Fibroblast of mammary gland (primary cell): ENCODE results near the gene USP9X.
A peak's percentile ranks its signal among the peaks of the same experiment; 100 is the strongest.
"Not testable (repeated sequence)": the region's sequence is repeated elsewhere in the genome, so short reads cannot be mapped to it uniquely, and the experiment has no call there.

Experiments used
- DNase-seq: peaks from one replicate; pipeline ENCODE4 v3.0.0-alpha.2; 2010; ENCODE audit warnings: low read depth
- H3K4me3 ChIP-seq: 2 replicates; pipeline ENCODE4 v1.5.1; 2011; ENCODE audit warnings: low read depth, mild to moderate bottlenecking, low read length, moderate library complexity; ENCODE audit not compliant: control insufficient read depth
- TF ChIP-seq, protein P1 (sequence below): conservative IDR thresholded peaks from 2 replicates; pipeline ENCODE4 v1.5.1; 2011; ENCODE audit warnings: low read depth, low read length, inconsistent platforms; ENCODE audit not compliant: control insufficient read depth, insufficient read depth

USP9X gene

DNA sequence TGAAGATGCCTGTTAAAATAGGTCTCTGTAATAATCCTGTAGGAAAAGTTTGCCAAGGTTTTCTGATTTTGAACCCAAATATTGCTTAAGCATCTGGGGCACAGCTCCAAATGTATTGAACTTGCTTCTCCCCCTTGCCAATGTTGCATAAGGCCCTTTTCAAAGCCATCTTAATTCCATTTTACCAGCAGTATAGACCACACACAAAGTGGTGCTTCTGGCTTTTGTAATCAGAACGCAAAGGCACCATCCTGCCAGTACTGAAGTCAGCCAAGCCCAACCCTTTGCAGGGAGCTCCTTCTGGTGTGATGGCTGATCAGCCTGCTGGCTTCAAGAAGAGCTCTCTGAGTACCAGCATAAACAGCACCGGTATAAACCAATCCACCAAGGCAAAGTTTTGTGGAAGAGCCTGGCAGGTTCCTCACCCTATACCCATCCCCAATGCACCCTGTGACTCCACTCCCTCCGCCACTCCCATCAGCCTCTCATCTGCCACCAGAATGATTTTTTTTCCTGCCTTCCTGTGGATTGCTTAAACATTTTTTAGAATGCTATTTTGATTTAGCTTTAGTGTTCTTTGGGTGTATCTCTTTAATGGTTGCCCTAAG lies 39.2 kb upstream of the USP9X start:
- no peak overlapping the region for H3K4me3 ChIP-seq
- DNase-seq = peak; percentile 71
- TF ChIP-seq, protein P1, sequence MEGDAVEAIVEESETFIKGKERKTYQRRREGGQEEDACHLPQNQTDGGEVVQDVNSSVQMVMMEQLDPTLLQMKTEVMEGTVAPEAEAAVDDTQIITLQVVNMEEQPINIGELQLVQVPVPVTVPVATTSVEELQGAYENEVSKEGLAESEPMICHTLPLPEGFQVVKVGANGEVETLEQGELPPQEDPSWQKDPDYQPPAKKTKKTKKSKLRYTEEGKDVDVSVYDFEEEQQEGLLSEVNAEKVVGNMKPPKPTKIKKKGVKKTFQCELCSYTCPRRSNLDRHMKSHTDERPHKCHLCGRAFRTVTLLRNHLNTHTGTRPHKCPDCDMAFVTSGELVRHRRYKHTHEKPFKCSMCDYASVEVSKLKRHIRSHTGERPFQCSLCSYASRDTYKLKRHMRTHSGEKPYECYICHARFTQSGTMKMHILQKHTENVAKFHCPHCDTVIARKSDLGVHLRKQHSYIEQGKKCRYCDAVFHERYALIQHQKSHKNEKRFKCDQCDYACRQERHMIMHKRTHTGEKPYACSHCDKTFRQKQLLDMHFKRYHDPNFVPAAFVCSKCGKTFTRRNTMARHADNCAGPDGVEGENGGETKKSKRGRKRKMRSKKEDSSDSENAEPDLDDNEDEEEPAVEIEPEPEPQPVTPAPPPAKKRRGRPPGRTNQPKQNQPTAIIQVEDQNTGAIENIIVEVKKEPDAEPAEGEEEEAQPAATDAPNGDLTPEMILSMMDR = no peak

DNA sequence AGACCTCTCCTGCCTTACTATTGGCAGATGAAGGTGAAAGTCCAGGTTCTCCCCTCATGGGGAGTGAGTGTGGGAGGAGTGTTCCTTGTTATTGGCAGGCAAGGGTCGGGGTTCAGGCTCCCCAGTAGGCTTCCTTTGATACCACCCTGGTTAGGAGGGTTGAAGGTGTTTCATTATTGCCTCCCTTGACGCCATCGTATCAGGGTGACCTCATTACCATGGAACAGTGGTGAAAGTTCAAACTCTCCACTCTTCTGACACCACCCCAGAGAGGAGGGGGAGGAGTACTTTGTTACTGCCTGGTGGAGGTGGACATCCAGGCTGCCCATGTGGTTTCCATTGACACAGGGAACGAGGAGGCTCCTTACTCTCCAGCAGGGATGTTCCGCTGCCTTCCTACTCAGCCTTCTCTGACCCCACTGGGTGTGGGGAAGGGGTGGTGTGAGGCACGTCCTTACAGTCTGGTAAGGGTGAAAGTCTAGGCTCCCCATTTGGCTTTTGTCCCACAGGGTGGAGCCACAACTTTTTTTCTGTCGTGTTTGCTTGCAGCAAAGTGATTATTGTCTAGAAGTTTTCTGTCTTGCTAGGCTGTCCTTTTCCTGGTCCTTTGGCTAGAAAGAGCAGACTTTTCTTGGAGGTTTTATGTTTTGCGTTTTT lies 37.2 kb upstream of the USP9X start:
- DNase-seq = peak; percentile 9
- TF ChIP-seq, protein P1 = no peak
- H3K4me3 ChIP-seq = no peak overlapping the region

DNA sequence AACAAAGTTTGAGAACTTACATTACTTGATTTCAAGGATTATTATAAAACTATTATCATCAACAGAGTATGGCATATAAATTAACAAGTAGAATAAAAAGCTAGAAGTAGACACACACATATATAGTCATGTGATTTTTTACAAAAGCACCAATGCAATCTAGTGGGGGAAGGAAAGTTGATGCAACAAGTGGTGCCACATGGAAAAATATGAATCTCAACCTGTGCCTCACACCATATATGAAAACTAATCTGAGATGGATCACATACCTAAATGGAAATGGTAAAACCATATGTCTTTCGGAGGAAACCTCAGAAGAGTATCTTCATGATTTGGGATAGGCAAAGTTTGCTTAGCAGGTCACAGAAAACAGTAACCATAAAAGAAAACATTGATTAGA lies 34.9 kb upstream of the USP9X start:
- TF ChIP-seq, protein P1 = no peak
- no peak overlapping the region for H3K4me3 ChIP-seq
- no peak for DNase-seq

DNA sequence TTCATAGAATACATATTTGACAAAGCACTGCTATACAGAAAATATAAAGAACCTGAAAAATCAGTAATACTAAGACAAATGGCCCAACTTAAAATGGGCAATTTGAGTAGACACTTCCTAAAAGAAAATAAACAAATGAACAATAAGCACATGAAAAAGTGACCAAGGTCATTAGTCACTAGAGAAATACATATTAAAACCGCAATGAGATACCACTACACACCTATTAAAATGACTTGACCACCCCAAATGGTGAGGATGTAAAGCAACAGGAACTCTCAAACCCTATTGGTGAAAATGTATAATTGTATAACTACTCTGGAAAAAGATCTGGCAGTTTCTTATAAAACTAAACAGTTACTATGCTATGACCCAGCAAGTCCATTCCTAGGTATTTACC lies 34.0 kb upstream of the USP9X start:
- TF ChIP-seq, protein P1 = no peak
- no peak overlapping the region for H3K4me3 ChIP-seq
- DNase-seq = no peak

DNA sequence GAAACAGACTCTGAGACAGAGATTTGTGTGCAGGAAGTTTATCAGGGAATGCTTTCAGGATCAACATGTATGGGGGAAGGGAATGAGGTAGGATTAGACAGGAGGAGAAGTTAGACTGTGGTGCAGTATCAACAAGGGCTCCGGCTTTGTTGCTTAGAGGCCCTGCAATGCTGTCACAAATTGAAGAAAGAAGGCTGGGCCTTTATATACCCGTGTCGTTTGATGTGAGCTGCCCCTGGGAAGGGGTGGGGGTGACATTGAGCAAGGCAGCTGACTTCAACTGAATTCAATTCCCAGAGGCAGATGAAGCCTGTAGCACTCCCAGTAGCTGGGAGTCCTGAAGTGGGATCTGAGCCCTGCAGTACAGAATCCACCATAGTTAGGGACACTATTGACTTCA lies 29.5 kb upstream of the USP9X start:
- no peak for DNase-seq
- no peak overlapping the region for H3K4me3 ChIP-seq
- TF ChIP-seq, protein P1 = no peak

DNA sequence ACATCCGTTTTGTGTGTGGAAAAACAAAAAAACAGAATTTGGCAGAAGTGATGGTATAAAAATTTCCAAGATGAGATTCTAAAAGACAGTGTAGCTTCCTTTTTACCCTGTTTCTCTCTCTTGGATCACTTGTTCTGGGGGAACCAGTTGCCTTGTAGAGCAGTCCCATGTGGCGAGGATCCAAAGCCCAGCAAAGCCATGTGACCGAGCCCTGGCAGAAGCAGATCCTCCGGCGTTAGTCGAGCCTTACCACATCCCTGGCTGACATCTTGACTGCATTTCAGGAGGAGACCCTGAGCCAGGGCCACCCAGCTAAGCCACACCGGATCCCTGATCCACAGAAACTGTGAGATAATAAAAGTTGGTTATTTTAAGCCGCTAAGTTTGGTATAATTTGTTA lies 22.0 kb upstream of the USP9X start:
- DNase-seq, H3K4me3 ChIP-seq: not testable (repeated sequence)

DNA sequence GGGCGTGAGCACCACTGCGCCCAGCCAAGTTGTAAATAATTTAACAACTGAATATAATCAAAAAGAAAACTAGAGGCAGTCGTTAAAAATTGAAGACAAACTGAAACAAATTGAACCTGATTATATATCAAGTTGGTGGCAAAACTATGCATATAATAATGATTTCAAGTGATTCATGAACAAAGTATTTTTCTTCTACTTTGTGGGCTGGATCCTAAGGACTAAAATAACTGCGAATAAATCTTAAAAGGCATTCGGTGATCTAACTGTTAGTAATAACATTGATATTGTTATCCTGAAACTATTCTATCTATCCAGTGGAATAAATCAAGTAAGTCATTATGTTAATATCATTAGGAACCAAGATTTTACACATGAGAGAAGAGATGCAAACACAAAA lies 21.2 kb upstream of the USP9X start:
- no peak overlapping the region for H3K4me3 ChIP-seq
- TF ChIP-seq, protein P1 = no peak
- peak; percentile 47 for DNase-seq
